Activated CD4-positive, alpha-beta T cell treated with anti-CD3 and anti-CD28 coated beads, Interleukin-2, amount 10 ng/mL, durations not matched to agents 24 days and 14 days (primary cell): ENCODE measurements around the gene SNX32. TPM values are rescaled to one million over a fixed set of nuclear protein-coding genes. Genes with fewer than 3 reads are reported as not detected.
A peak's percentile ranks its signal among the peaks of the same experiment; 100 is the strongest.
"Not testable (repeated sequence)": the region's sequence is repeated elsewhere in the genome, so short reads cannot be mapped to it uniquely, and the experiment has no call there.

ENCODE experiments used
- DNase-seq: peaks from one replicate; pipeline ENCODE4 v3.0.0; 2022
- H3K27ac Mint-ChIP-seq: one replicate; pipeline ENCODE4 v1.8.0; 2022; ENCODE audit warnings: mild to moderate bottlenecking, mixed read lengths
- H3K27me3 Mint-ChIP-seq: one replicate; pipeline ENCODE4 v1.8.0; 2022; ENCODE audit warnings: mixed read lengths
- H3K36me3 Mint-ChIP-seq: one replicate; pipeline ENCODE4 v1.8.0; 2022; ENCODE audit warnings: low read depth, mild to moderate bottlenecking, mixed read lengths
- H3K4me1 Mint-ChIP-seq: one replicate; pipeline ENCODE4 v1.8.0; 2021; ENCODE audit warnings: mixed read lengths
- H3K4me3 Mint-ChIP-seq: one replicate; pipeline ENCODE4 v1.8.0; 2022; ENCODE audit warnings: mild to moderate bottlenecking, moderate library complexity, mixed read lengths
- H3K9me3 Mint-ChIP-seq: one replicate; pipeline ENCODE4 v1.8.0; 2021; ENCODE audit warnings: mixed read lengths
- intact Hi-C: fragments of 100-400 bp; cut with micrococcal nuclease; formaldehyde crosslinking; loops from one replicate; pipeline ENCODE4 v1.15.1; 2023
- total RNA-seq: library from RNA; stranded (reverse); gene quantifications from 2 replicates; pipeline ENCODE4 v1.2.3, GENCODE V29; 2022

Gene SNX32
- total RNA-seq, 1 donor from 2014 or later, result 2.1 TPM

- H3K4me3 Mint-ChIP-seq, result peak overlapping the region; percentile 42
- H3K27ac Mint-ChIP-seq, H3K36me3 Mint-ChIP-seq, intact Hi-C loops, DNase-seq, H3K9me3 Mint-ChIP-seq: not testable (repeated sequence)
- peaks cover 30% of the 10 kb centered on the region for H3K4me1 Mint-ChIP-seq
- peaks cover 20% of the 10 kb centered on the region for H3K27me3 Mint-ChIP-seq
Measured at GRCh38 chr11:65832231-65832630, 1.5 kb upstream of the SNX32 start.

DNA sequence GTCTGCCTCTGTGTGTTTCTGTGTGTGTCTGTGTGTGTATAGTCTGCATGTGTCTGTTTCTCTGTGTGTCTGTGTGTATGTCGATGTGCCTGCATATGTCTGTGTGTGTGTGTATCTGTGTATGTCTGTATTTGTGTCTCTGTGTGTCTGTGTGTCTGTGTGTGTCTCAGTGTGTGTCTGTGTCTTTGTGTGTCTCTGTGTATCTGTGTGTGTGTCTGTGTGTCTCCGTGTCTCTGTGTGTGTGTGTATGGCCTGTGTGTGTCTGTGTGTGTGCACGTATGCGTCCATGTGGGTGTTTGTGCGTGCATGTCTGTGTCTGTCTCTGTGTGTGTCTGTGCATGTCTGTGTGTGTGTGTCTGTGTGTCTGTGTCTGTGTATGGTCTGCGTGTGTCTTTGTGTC is 439 bp downstream of the SNX32 start:
- no peaks in the 10 kb centered on the region for H3K36me3 Mint-ChIP-seq
- H3K27ac Mint-ChIP-seq, result no peak overlapping the region
- H3K4me3 Mint-ChIP-seq, result no peak overlapping the region
- H3K9me3 Mint-ChIP-seq, result peaks cover 9% of the 10 kb centered on the region
- peaks cover 20% of the 10 kb centered on the region for H3K4me1 Mint-ChIP-seq
- intact Hi-C loops, result loop anchor here (1.0 kb wide), 1 partner anchor 19 kb away; no protein-coding TSS in a partner anchor
- DNase-seq, result no peak
- H3K27me3 Mint-ChIP-seq, result peaks cover 18% of the 10 kb centered on the region

DNA sequence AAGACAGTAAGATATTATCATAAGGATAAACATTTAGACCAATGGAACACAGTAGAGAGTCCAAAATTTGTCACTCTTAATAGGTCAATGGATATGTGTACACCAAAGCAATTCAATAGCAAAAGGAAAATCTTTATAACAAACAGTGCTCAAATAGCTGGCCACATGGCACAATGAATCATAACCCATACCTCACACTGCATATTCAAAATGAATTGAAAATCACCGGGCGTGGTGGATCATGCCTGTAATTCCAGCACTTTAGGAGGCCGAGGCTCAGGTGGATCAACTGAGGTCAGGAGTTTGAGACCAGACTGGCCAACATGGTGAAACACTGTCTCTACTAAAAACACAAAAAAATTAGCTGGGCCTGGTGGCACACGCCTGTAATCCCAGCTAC is 8.4 kb downstream of the SNX32 start:
- Mint-ChIP-seq H3K27me3 (no peaks in the 10 kb centered on the region), H3K36me3 (no peaks in the 10 kb centered on the region), H3K4me1 (no peaks in the 10 kb centered on the region), H3K9me3 (no peaks in the 10 kb centered on the region), H3K27ac (no peak overlapping the region), H3K4me3 (no peak overlapping the region)
- DNase-seq, result no peak
- intact Hi-C loops, result no loop called here

- intact Hi-C loops, result no loop called here
- Mint-ChIP-seq H3K27me3 (no peaks in the 10 kb centered on the region), H3K4me1 (no peaks in the 10 kb centered on the region), H3K9me3 (no peaks in the 10 kb centered on the region), H3K27ac (no peak overlapping the region), H3K36me3 (no peaks in the 10 kb centered on the region), H3K4me3 (no peak overlapping the region)
- DNase-seq, result no peak
Measured at GRCh38 chr11:65843811-65844210, 10.0 kb downstream of the SNX32 start.

- intact Hi-C loops, result no loop called here
- Mint-ChIP-seq H3K4me1 (no peaks in the 10 kb centered on the region), H3K27ac (no peak overlapping the region), H3K27me3 (no peaks in the 10 kb centered on the region), H3K36me3 (no peaks in the 10 kb centered on the region), H3K4me3 (no peak overlapping the region), H3K9me3 (no peaks in the 10 kb centered on the region)
- no peak for DNase-seq
Measured at GRCh38 chr11:65844231-65844872, 10.6 kb downstream of the SNX32 start.

DNA sequence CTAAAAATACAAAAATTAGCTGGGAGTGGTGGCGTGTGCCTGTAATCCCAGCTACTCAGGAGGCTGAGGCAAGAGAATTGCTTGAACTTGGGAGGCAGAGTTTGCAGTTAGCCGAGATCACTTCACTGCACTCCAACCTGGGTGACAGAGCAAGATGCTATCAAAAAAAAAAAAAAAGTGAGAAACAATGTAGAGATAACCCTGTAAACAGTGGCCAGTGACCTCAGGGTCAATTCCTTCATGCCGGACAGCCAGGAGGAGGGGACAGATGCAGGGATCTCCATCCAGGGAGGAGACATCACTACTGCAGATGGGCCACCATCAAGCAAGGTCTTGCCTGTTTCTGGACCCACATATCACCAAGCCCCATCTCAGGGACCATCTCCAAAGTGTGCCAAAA is 14.0 kb downstream of the SNX32 start:
- no peaks in the 10 kb centered on the region for H3K27me3 Mint-ChIP-seq
- DNase-seq, result no peak
- peaks cover 28% of the 10 kb centered on the region for H3K36me3 Mint-ChIP-seq
- H3K4me1 Mint-ChIP-seq, result no peaks in the 10 kb centered on the region
- H3K27ac Mint-ChIP-seq, result no peak overlapping the region
- no peaks in the 10 kb centered on the region for H3K9me3 Mint-ChIP-seq
- intact Hi-C loops, result no loop called here
- H3K4me3 Mint-ChIP-seq, result no peak overlapping the region

- H3K36me3 Mint-ChIP-seq, result peaks cover 37% of the 10 kb centered on the region
- H3K27ac Mint-ChIP-seq, H3K9me3 Mint-ChIP-seq, DNase-seq, intact Hi-C loops, H3K4me1 Mint-ChIP-seq, H3K27me3 Mint-ChIP-seq, H3K4me3 Mint-ChIP-seq: not testable (repeated sequence)
Measured at GRCh38 chr11:65848693-65849092, 14.9 kb downstream of the SNX32 start.

DNA sequence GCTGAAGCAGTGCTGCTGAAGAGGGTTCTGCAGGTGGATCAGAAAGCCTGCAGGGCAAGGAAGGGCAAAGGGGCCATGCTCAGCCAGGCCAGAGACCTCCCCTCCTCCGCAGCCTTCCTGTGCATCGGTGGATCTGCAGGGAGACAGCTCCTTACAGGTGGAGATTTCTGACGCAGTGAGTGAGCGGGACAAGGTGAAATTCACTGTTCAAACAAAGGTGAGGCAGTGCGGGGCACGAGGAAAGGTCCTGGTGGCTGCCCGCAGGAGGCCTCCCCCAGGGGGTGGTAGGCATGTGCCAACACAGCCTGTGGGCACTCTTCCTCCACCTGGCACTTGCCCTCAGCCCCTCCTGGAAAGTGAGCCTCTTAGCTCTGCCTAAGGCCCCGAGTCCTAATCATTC is 15.6 kb downstream of the SNX32 start:
- Mint-ChIP-seq H3K4me3 (no peak overlapping the region), H3K27me3 (no peaks in the 10 kb centered on the region), H3K36me3 (peaks cover 44% of the 10 kb centered on the region), H3K9me3 (no peaks in the 10 kb centered on the region), H3K4me1 (peaks cover 9% of the 10 kb centered on the region), H3K27ac (no peak overlapping the region)
- peak; percentile 65 for DNase-seq
- intact Hi-C loops, result no loop called here

GRCh38 chr11:65849771-65850216 is 16.0 kb downstream of the SNX32 start:
- Mint-ChIP-seq H3K36me3 (peaks cover 48% of the 10 kb centered on the region), H3K4me1 (peaks cover 12% of the 10 kb centered on the region), H3K9me3 (no peaks in the 10 kb centered on the region), H3K27me3 (no peaks in the 10 kb centered on the region), H3K4me3 (no peak overlapping the region), H3K27ac (no peak overlapping the region)
- DNase-seq, result peak; percentile 63
- intact Hi-C loops, result no loop called here

GRCh38 chr11:65850217-65851082 is 16.7 kb downstream of the SNX32 start:
- peaks cover 16% of the 10 kb centered on the region for H3K4me1 Mint-ChIP-seq
- intact Hi-C loops, result no loop called here
- peak; percentile 64 for DNase-seq
- H3K36me3 Mint-ChIP-seq, result peaks cover 53% of the 10 kb centered on the region
- no peak overlapping the region for H3K27ac Mint-ChIP-seq
- H3K9me3 Mint-ChIP-seq, result no peaks in the 10 kb centered on the region
- no peaks in the 10 kb centered on the region for H3K27me3 Mint-ChIP-seq
- H3K4me3 Mint-ChIP-seq, result no peak overlapping the region

GRCh38 chr11:65851083-65851579 is 17.4 kb downstream of the SNX32 start:
- peaks cover 60% of the 10 kb centered on the region for H3K36me3 Mint-ChIP-seq
- no peak overlapping the region for H3K4me3 Mint-ChIP-seq
- DNase-seq, result peak; percentile 73
- peaks cover 22% of the 10 kb centered on the region for H3K4me1 Mint-ChIP-seq
- H3K9me3 Mint-ChIP-seq, result no peaks in the 10 kb centered on the region
- no peaks in the 10 kb centered on the region for H3K27me3 Mint-ChIP-seq
- intact Hi-C loops, result no loop called here
- H3K27ac Mint-ChIP-seq, result no peak overlapping the region

DNA sequence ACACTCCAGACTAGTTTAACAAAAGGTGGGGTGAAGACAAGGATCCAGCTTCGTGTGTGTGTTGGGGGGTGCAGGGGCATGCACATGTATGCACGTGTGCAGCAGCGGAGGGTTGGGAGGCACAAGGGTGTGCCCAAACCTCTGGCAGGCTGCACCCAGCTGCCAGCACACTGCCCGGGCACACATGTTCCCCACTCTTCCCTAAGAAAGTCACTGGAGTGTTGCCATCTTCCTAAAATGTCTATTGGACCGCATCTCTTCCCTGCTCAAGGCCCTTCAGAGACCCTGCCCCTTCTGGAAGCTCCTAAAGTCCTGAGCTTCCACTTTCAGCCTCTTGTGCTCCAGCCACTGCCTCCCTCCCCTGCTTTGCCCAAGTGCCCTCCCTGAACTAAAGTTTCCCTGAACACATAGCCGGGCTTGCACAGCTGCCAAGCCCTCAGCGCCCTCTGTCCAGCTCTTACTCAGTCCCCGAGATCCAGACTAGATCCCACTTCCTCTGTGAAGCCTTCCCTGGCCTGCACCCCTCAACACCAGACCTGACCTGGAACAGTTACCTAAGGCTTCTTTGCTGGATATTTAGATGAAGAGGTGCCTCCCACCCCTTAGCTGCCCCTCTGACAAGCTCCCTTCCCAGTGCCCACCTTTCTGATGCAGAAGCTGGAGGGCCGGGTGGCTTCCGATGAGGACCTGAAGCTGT is 18.2 kb downstream of the SNX32 start:
- Mint-ChIP-seq H3K4me3 (no peak overlapping the region), H3K9me3 (no peaks in the 10 kb centered on the region), H3K27ac (no peak overlapping the region), H3K4me1 (peaks cover 30% of the 10 kb centered on the region), H3K36me3 (peaks cover 68% of the 10 kb centered on the region), H3K27me3 (no peaks in the 10 kb centered on the region)
- intact Hi-C loops, result no loop called here
- peak; percentile 58 for DNase-seq

DNA sequence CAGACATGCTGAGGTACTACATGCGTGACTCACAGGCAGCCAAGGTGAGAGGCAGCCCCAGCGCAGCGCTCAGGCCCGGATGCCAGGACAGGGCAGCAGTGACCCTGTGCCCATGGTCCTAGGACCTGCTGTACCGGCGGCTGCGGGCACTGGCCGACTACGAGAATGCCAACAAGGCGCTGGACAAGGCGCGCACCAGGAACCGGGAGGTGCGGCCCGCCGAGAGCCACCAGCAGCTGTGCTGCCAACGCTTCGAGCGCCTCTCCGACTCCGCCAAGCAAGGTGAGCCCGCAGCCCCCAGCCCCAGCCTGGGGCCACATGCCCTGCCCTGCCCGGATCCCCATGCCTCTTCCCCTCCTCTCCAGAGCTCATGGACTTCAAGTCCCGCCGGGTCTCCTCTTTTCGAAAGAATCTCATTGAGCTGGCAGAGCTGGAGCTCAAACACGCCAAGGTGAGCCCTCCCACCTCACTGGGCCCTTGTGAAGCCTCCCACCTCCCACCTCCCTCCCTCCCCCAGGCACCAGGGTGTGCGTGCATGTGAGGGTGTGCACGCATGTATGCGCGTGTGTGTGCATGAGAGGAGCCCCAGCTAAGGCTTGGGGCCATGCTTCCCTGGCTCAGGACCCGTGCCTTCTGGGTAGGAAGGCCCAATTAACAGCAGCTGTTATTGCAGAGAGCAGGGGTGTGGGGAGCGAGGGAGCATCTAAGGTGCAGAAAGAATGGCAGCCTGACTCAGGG is 18.9 kb downstream of the SNX32 start:
- Mint-ChIP-seq H3K4me1 (peaks cover 30% of the 10 kb centered on the region), H3K36me3 (peaks cover 69% of the 10 kb centered on the region), H3K27me3 (no peaks in the 10 kb centered on the region), H3K4me3 (no peak overlapping the region), H3K27ac (no peak overlapping the region), H3K9me3 (no peaks in the 10 kb centered on the region)
- intact Hi-C loops, result loop anchor here (1.0 kb wide), 1 partner anchor 18 kb away; no protein-coding TSS in a partner anchor
- DNase-seq, result peak; percentile 58
